NK-92 (cell line): ENCODE measurements around the gene TTLL6.

Experiments used
- DNase-seq: peaks from one replicate; lab custom pipeline; 2025; ENCODE audit not compliant: unreplicated experiment; lab: John Stamatoyannopoulos, UW

Gene TTLL6

GRCh38 chr17:48761114-48761513 is 55.9 kb downstream of the TTLL6 start:
- no peak for DNase-seq

- no peak for DNase-seq
These were observed 56.6 kb downstream of the TTLL6 start for GRCh38 chr17:48760411-48760810.

GRCh38 chr17:48759288-48759687 is 57.7 kb downstream of the TTLL6 start:
- DNase-seq: no peak

GRCh38 chr17:48757524-48757961 is 59.5 kb downstream of the TTLL6 start:
- DNase-seq: no peak

- no peak for DNase-seq
These were observed 60.2 kb downstream of the TTLL6 start for GRCh38 chr17:48756830-48757251.

- no peak for DNase-seq
These were observed 61.7 kb downstream of the TTLL6 start for GRCh38 chr17:48755356-48755755.

- no peak for DNase-seq
These were observed 62.3 kb downstream of the TTLL6 start for GRCh38 chr17:48754500-48755261.

- no peak for DNase-seq
These were observed 63.1 kb downstream of the TTLL6 start for GRCh38 chr17:48753794-48754499.

- DNase-seq: no peak
These were observed 64.4 kb downstream of the TTLL6 start for GRCh38 chr17:48752399-48753288.

- DNase-seq: no peak
These were observed 65.2 kb downstream of the TTLL6 start for GRCh38 chr17:48751733-48752398.

GRCh38 chr17:48751172-48751571 is 65.9 kb downstream of the TTLL6 start:
- DNase-seq: no peak

GRCh38 chr17:48749621-48750553 is 67.1 kb downstream of the TTLL6 start:
- DNase-seq: no peak

- no peak for DNase-seq
These were observed 68.1 kb downstream of the TTLL6 start for GRCh38 chr17:48748718-48749566.

GRCh38 chr17:48747445-48748363 is 69.3 kb downstream of the TTLL6 start:
- DNase-seq: no peak

- no peak for DNase-seq
These were observed 70.0 kb downstream of the TTLL6 start for GRCh38 chr17:48746916-48747444.

GRCh38 chr17:48745381-48746275 is 71.4 kb downstream of the TTLL6 start:
- no peak for DNase-seq

- DNase-seq: no peak
These were observed 76.5 kb downstream of the TTLL6 start for GRCh38 chr17:48740537-48740936.
